NB4 (cell line): ENCODE results near the gene PNPLA2.

Source experiments
- DNase-seq: peaks from one replicate; pipeline ENCODE4 v3.0.0; 2010; ENCODE audit warnings: low read depth
- H3K4me3 ChIP-seq: one replicate; pipeline ENCODE4 v1.5.1; 2011; ENCODE audit warnings: mild to moderate bottlenecking, low read depth, low read length, moderate library complexity
- MYC ChIP-seq: IDR thresholded peaks from 2 replicates; pipeline ENCODE4 v1.6.1; 2011; ENCODE audit warnings: low read depth, low read length
- POLR2A ChIP-seq: IDR thresholded peaks from 2 replicates; pipeline ENCODE4 v1.6.1; 2011; ENCODE audit warnings: mild to moderate bottlenecking; ENCODE audit not compliant: insufficient read length; ENCODE audit errors: extremely low read depth
- TF ChIP-seq, protein P1 (sequence below): IDR thresholded peaks from one replicate; pipeline ENCODE4 v1.5.1; 2012; ENCODE audit warnings: low read depth, low read length
- TF ChIP-seq, protein P2 (sequence below): IDR thresholded peaks from 2 replicates; pipeline ENCODE4 v1.6.1; 2011; ENCODE audit warnings: low read depth, low read length

PNPLA2 gene

GRCh38 chr11:864898-865297, 46.2 kb downstream of the PNPLA2 start:
- no peak for DNase-seq

GRCh38 chr11:865462-866430, 47.0 kb downstream of the PNPLA2 start:
- TF ChIP-seq POLR2A: no peak
- no peak for TF ChIP-seq MYC
- TF ChIP-seq, protein P1, sequence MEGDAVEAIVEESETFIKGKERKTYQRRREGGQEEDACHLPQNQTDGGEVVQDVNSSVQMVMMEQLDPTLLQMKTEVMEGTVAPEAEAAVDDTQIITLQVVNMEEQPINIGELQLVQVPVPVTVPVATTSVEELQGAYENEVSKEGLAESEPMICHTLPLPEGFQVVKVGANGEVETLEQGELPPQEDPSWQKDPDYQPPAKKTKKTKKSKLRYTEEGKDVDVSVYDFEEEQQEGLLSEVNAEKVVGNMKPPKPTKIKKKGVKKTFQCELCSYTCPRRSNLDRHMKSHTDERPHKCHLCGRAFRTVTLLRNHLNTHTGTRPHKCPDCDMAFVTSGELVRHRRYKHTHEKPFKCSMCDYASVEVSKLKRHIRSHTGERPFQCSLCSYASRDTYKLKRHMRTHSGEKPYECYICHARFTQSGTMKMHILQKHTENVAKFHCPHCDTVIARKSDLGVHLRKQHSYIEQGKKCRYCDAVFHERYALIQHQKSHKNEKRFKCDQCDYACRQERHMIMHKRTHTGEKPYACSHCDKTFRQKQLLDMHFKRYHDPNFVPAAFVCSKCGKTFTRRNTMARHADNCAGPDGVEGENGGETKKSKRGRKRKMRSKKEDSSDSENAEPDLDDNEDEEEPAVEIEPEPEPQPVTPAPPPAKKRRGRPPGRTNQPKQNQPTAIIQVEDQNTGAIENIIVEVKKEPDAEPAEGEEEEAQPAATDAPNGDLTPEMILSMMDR: no peak
- TF ChIP-seq, protein P2, sequence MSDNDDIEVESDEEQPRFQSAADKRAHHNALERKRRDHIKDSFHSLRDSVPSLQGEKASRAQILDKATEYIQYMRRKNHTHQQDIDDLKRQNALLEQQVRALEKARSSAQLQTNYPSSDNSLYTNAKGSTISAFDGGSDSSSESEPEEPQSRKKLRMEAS: no peak
- no peak overlapping the region for H3K4me3 ChIP-seq
- DNase-seq: no peak

More at GRCh38 chr11:864898-865297, 46.2 kb downstream of the PNPLA2 start:
- H3K4me3 ChIP-seq: no peak overlapping the region
- TF ChIP-seq POLR2A: no peak
- TF ChIP-seq, protein P2: no peak
- TF ChIP-seq, protein P1: no peak
- no peak for TF ChIP-seq MYC

- TF ChIP-seq, protein P2: no peak
- TF ChIP-seq, protein P1: no peak
- TF ChIP-seq POLR2A (no peak), MYC (no peak)
- H3K4me3 ChIP-seq: no peak overlapping the region
- DNase-seq: no peak
These were observed 47.8 kb downstream of the PNPLA2 start for GRCh38 chr11:866481-866880.

DNA sequence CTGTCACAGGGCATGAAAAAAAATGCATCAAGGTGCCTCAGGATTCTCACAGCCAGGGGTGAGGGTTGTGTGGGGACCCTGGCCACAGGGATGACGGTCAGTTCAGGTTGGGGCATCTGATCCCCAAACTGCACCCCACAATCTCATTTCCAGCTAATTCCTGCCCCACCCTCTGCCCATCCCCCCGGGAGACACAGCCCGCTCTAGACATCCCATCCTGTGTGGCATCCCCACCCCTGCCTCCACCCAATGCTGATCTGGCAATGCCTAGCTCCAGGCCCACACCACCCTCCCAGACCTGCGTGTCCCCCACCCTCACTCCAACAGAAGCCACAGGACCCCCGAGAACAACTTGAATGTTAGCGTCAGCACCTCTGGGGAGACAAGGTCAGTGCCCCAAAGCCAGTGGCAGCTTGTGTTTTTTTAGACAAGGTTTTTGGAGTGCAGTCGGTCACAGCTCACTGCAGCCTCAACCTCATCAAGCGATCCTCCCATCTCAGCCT, 49.2 kb downstream of the PNPLA2 start:
- no peak for DNase-seq
- TF ChIP-seq POLR2A: no peak
- TF ChIP-seq, protein P2: no peak
- TF ChIP-seq, protein P1: no peak
- no peak for TF ChIP-seq MYC
- no peak overlapping the region for H3K4me3 ChIP-seq

DNA sequence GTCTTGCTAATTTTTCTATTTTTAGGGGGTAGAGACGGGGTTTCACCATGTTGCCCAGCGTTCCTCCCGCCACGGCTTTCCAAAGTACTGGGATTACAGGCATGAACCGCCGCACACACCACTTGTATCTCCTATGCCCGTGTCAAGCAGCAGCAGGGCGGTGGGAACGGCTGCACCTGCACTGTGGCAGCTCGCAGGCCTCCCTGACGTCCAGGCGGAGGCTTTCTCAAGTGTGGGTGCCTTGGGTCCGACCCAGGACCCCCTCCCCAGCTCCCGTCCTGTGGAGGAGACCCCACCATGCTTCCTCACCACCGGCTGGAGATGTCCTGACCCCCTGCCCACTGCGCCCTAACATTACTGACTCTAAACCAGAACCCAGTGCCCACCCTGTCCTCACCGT, 49.7 kb downstream of the PNPLA2 start:
- no peak overlapping the region for H3K4me3 ChIP-seq
- TF ChIP-seq, protein P2: no peak
- TF ChIP-seq POLR2A (no peak), MYC (no peak)
- TF ChIP-seq, protein P1: no peak
- DNase-seq: no peak
